Astrocyte (in vitro differentiated cells and primary cell): ENCODE results near the gene EPHA7. TPM values are rescaled to one million over a fixed set of nuclear protein-coding genes. Genes with fewer than 3 reads are reported as not detected.

ENCODE experiments used
- DNase-seq: peaks from one replicate; pipeline ENCODE4 v3.0.0-alpha.2; 2010; ENCODE audit warnings: low read depth
- FAIRE-seq: peaks from 2 replicates; lab custom pipeline; 2011; peaks lifted over from hg19 to GRCh38; lab: Jason Lieb, UNC
- H2AFZ ChIP-seq: 2 replicates; pipeline ENCODE4 v1.6.0; 2012; ENCODE audit warnings: low read depth, low read length, inconsistent platforms
- H3K27ac ChIP-seq: 2 replicates; pipeline ENCODE4 v1.5.1; 2011; ENCODE audit warnings: low read depth, low read length, inconsistent platforms
- H3K27me3 ChIP-seq: 2 replicates; pipeline ENCODE4 v1.6.0; 2011; ENCODE audit warnings: low read length, inconsistent platforms; ENCODE audit not compliant: insufficient read depth
- H3K36me3 ChIP-seq: 2 replicates; pipeline ENCODE4 v1.5.1; 2011; ENCODE audit warnings: low read length, inconsistent platforms; ENCODE audit not compliant: insufficient read depth
- H3K4me1 ChIP-seq: 2 replicates; pipeline ENCODE4 v1.5.1; 2011; ENCODE audit warnings: low read length, inconsistent platforms; ENCODE audit not compliant: insufficient read depth
- H3K4me2 ChIP-seq: 2 replicates; pipeline ENCODE4 v1.6.0; 2012; ENCODE audit warnings: low read length, inconsistent platforms
- H3K4me3 ChIP-seq: 2 replicates; pipeline ENCODE4 v1.5.1; 2011; ENCODE audit warnings: low read depth, mild to moderate bottlenecking, low read length, inconsistent platforms; ENCODE audit not compliant: insufficient read depth
- H3K79me2 ChIP-seq: 2 replicates; pipeline ENCODE4 v1.6.0; 2012; ENCODE audit warnings: mild to moderate bottlenecking, low read length, inconsistent platforms; ENCODE audit not compliant: insufficient read depth
- H3K9ac ChIP-seq: 2 replicates; pipeline ENCODE4 v1.6.0; 2012; ENCODE audit warnings: mild to moderate bottlenecking, low read length, inconsistent platforms
- H3K9me3 ChIP-seq: 2 replicates; pipeline ENCODE4 v1.5.1; 2012; ENCODE audit warnings: low read depth, mild to moderate bottlenecking, low read length, inconsistent platforms; ENCODE audit not compliant: insufficient read depth
- H4K20me1 ChIP-seq: 2 replicates; pipeline ENCODE4 v1.6.0; 2012; ENCODE audit warnings: low read length, inconsistent platforms; ENCODE audit not compliant: insufficient read depth
- H3K27ac Mint-ChIP-seq: one replicate; pipeline ENCODE4 v1.8.0; 2021; ENCODE audit warnings: mild to moderate bottlenecking, mixed read lengths; ENCODE audit not compliant: unreplicated experiment
- H3K27me3 Mint-ChIP-seq: one replicate; pipeline ENCODE4 v1.8.0; 2021; ENCODE audit warnings: low read depth, mixed read lengths; ENCODE audit not compliant: unreplicated experiment
- H3K36me3 Mint-ChIP-seq: one replicate; pipeline ENCODE4 v1.8.0; 2021; ENCODE audit warnings: low read depth, mixed read lengths; ENCODE audit not compliant: unreplicated experiment
- H3K4me1 Mint-ChIP-seq: one replicate; pipeline ENCODE4 v1.8.0; 2021; ENCODE audit warnings: low read depth, mixed read lengths; ENCODE audit not compliant: unreplicated experiment
- H3K4me3 Mint-ChIP-seq: one replicate; pipeline ENCODE4 v1.8.0; 2021; ENCODE audit warnings: mild to moderate bottlenecking, moderate library complexity, mixed read lengths; ENCODE audit not compliant: unreplicated experiment
- H3K9me3 Mint-ChIP-seq: one replicate; pipeline ENCODE4 v1.8.0; 2021; ENCODE audit warnings: mild to moderate bottlenecking, mixed read lengths; ENCODE audit not compliant: unreplicated experiment
- EZH2 ChIP-seq: IDR thresholded peaks from 2 replicates; pipeline ENCODE4 v1.6.1; 2012; ENCODE audit warnings: mild to moderate bottlenecking, low read length, inconsistent platforms; ENCODE audit not compliant: insufficient read depth
- total RNA-seq: library from RNA; stranded (reverse); gene quantifications from 2 replicates; pipeline ENCODE4 v1.2.1, GENCODE V29; 2021
- TF ChIP-seq, protein P1 (sequence below): IDR thresholded peaks from 2 replicates; pipeline ENCODE4 v1.5.1; 2011; ENCODE audit warnings: low read depth, mild to moderate bottlenecking, inconsistent platforms, low read length, moderate library complexity; ENCODE audit not compliant: insufficient read depth

The EPHA7 gene
- total RNA-seq, 1 donor from 2014 or later: 0.82 TPM

DNA sequence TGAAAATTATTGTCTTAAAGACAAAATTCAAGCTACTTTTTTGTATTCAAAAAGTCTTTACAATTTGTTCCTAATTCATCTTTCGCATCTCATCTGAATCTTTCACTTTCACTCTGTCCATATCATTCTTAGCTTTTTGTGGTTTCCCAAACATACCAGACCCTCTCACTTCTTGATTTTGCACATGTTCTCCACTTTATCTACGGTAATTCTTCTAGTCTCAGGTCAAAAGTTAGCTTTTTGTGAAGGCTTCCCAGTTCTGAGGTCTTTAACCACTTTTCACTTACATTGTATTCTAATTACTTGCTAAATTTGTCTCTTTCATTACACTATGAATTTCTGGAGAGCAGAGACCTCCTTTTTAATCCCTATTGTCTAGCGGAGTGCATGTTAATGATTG lies 34.6 kb upstream of the EPHA7 start:
- Histone ChIP-seq H3K4me2 (no peak overlapping the region), H3K27me3 (no peaks in the 10 kb centered on the region), H4K20me1 (no peaks in the 10 kb centered on the region), H3K36me3 (no peaks in the 10 kb centered on the region), H3K4me3 (no peak overlapping the region), H3K4me1 (no peaks in the 10 kb centered on the region), H3K27ac (no peak overlapping the region), H2AFZ (no peak overlapping the region), H3K79me2 (no peaks in the 10 kb centered on the region), H3K9me3 (no peaks in the 10 kb centered on the region), H3K9ac (no peak overlapping the region)
- no peaks in the 10 kb centered on the region for H3K36me3 Mint-ChIP-seq
- FAIRE-seq (no peak), DNase-seq (no peak)
- no peaks in the 10 kb centered on the region for H3K27me3 Mint-ChIP-seq
- no peaks in the 10 kb centered on the region for H3K9me3 Mint-ChIP-seq
- H3K27ac Mint-ChIP-seq: no peak overlapping the region
- TF ChIP-seq, protein P1, sequence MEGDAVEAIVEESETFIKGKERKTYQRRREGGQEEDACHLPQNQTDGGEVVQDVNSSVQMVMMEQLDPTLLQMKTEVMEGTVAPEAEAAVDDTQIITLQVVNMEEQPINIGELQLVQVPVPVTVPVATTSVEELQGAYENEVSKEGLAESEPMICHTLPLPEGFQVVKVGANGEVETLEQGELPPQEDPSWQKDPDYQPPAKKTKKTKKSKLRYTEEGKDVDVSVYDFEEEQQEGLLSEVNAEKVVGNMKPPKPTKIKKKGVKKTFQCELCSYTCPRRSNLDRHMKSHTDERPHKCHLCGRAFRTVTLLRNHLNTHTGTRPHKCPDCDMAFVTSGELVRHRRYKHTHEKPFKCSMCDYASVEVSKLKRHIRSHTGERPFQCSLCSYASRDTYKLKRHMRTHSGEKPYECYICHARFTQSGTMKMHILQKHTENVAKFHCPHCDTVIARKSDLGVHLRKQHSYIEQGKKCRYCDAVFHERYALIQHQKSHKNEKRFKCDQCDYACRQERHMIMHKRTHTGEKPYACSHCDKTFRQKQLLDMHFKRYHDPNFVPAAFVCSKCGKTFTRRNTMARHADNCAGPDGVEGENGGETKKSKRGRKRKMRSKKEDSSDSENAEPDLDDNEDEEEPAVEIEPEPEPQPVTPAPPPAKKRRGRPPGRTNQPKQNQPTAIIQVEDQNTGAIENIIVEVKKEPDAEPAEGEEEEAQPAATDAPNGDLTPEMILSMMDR: no peak
- no peak for TF ChIP-seq EZH2
- H3K4me1 Mint-ChIP-seq: no peaks in the 10 kb centered on the region
- no peak overlapping the region for H3K4me3 Mint-ChIP-seq

DNA sequence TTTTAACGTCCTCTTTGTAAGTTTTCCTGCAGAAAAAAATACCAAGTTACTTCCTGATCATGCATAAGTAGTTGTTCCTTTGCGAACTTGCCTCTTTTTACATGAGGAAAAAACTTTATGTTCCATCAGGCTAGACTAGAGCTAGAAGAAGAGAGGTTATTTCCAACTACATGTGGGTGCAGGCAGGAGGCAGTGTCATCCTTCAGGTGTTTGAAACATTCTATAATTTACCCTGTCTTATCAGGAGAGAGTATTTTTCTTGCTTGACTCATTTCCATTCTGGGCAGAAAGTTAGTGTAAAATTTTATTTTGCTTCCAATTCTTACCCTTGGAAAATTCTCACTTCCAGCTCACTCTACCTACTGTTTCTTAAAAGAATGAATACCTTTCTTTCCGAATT lies 28.5 kb upstream of the EPHA7 start:
- Histone ChIP-seq H3K4me1 (peaks cover 5% of the 10 kb centered on the region), H3K79me2 (no peaks in the 10 kb centered on the region), H4K20me1 (no peaks in the 10 kb centered on the region), H3K9me3 (no peaks in the 10 kb centered on the region), H3K36me3 (no peaks in the 10 kb centered on the region), H2AFZ (no peak overlapping the region), H3K9ac (no peak overlapping the region), H3K4me2 (no peak overlapping the region), H3K4me3 (no peak overlapping the region), H3K27ac (no peak overlapping the region), H3K27me3 (no peaks in the 10 kb centered on the region)
- DNase-seq (no peak), FAIRE-seq (no peak)
- H3K4me3 Mint-ChIP-seq: no peak overlapping the region
- no peaks in the 10 kb centered on the region for H3K36me3 Mint-ChIP-seq
- no peaks in the 10 kb centered on the region for H3K4me1 Mint-ChIP-seq
- TF ChIP-seq, protein P1: no peak
- TF ChIP-seq EZH2: no peak
- no peak overlapping the region for H3K27ac Mint-ChIP-seq
- no peaks in the 10 kb centered on the region for H3K9me3 Mint-ChIP-seq
- H3K27me3 Mint-ChIP-seq: no peaks in the 10 kb centered on the region

DNA sequence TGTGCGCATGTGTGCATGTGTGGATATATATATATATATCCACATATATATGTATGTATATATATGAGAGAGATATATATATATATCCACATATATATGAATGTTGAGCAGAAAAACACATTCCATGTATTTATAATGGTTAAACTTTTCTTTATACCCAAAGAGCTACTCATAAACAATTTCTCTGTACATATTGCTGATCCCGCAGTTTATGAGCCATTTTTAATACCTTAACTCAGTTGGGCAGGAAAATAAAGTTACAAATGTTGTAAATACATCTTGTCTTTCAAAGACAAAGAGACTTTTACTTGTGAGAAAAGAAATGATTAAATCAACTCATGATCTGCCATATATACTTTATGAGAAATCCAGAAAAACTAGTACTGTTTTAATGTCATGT lies 18.1 kb upstream of the EPHA7 start:
- no peak overlapping the region for H3K9ac ChIP-seq
- FAIRE-seq: no peak
- H3K27ac ChIP-seq: no peak overlapping the region
- no peaks in the 10 kb centered on the region for H3K27me3 ChIP-seq
- no peaks in the 10 kb centered on the region for H3K36me3 ChIP-seq
- H4K20me1 ChIP-seq: no peaks in the 10 kb centered on the region
- no peaks in the 10 kb centered on the region for H3K9me3 ChIP-seq
- no peak for DNase-seq
- no peak overlapping the region for H2AFZ ChIP-seq
- TF ChIP-seq EZH2: no peak
- TF ChIP-seq, protein P1: no peak
- Mint-ChIP-seq H3K4me3 (no peak overlapping the region), H3K27me3 (no peaks in the 10 kb centered on the region), H3K36me3 (no peaks in the 10 kb centered on the region), H3K27ac (no peak overlapping the region), H3K9me3 (peaks cover 7% of the 10 kb centered on the region), H3K4me1 (no peaks in the 10 kb centered on the region)
- H3K4me3 ChIP-seq: no peak overlapping the region
- H3K79me2 ChIP-seq: no peaks in the 10 kb centered on the region
- H3K4me2 ChIP-seq: no peak overlapping the region
- no peaks in the 10 kb centered on the region for H3K4me1 ChIP-seq
